HG02571 (cell line): ENCODE measurements around the gene ANKRD44.

Experiments
- ATAC-seq: cut with Tn5 transposase; IDR thresholded peaks from one replicate; pipeline ENCODE4 v1.9.1; 2021; ENCODE audit warnings: mild to moderate bottlenecking, moderate library complexity; ENCODE audit not compliant: unreplicated experiment

The ANKRD44 gene

DNA sequence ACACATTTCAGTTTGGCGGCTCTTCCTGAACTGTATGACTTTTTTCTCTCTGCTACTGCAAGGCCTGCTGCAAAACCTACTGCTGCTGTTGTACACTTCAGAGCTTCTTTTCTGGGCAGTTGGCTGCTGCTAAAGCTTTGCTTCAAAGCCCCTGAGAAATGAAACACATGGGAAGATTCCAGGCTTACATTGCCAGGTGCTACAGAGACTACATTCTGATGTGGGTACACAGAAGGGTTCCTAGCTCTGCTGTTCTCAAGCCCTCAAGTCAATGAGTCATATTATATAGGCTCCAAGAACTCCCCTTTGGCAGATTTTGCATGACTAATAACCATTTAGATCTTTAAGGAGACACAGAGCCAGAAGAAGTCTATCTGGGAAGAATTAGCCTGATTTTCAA is 371.2 kb downstream of the ANKRD44 start:
- ATAC-seq = no peak
